Naive thymus-derived CD4-positive, alpha-beta T cell (primary cell): ENCODE results near the gene RPL15. TPM values are rescaled to one million over a fixed set of nuclear protein-coding genes. Genes with fewer than 3 reads are reported as not detected.

Source experiments
- ATAC-seq: fragments of 150-1000 bp; cut with Tn5 transposase; 2 replicates; pipeline ENCODE4 v1.10.0; 2021; ENCODE audit warnings: mild to moderate bottlenecking, moderate library complexity
- CTCF ChIA-PET: fragments of 350-600 bp; sonication (Branson Sonifier 250); formaldehyde crosslinking; loops from one replicate; lab custom pipeline; 2021; ENCODE audit warnings: antibody characterized with exemption; lab: Charles Lee
- POLR2A ChIA-PET: fragments of 350-600 bp; sonication (Branson Sonifier 250); formaldehyde crosslinking; loops from one replicate; lab custom pipeline; 2021; ENCODE audit warnings: antibody characterized with exemption, inconsistent platforms; lab: Charles Lee
- DNase-seq, 9 donors: peaks; one replicate each; pipeline versions ENCODE4 v3.0.0 to v3.0.0-alpha.2; 2020 to 2022; ENCODE audit warnings: mixed read lengths in 1 of 9
- H3K27ac ChIP-seq: one replicate; pipeline ENCODE4 v1.7.0; 2013; ENCODE audit warnings: mild to moderate bottlenecking, low read depth, low read length, moderate library complexity
- H3K27me3 ChIP-seq, 2 donors: one replicate each; pipeline ENCODE4 v1.7.0; 2013; ENCODE audit warnings: low read length in 2 of 2, mild to moderate bottlenecking in 2 of 2, moderate library complexity in 2 of 2; ENCODE audit not compliant: control insufficient read depth in 2 of 2, insufficient read depth in 2 of 2
- H3K36me3 ChIP-seq, 3 experiments: 1 replicate in 2 of 3; 2 replicates in 1 of 3; pipeline ENCODE4 v1.7.0; 2013; ENCODE audit warnings: low read length in 3 of 3, mild to moderate bottlenecking in 3 of 3, moderate library complexity in 1 of 3; ENCODE audit not compliant: insufficient read depth in 3 of 3, control insufficient read depth in 2 of 3
- H3K4me1 ChIP-seq, 2 donors: one replicate each; pipeline ENCODE4 v1.7.0; 2013; ENCODE audit warnings: low read length in 2 of 2, mild to moderate bottlenecking in 2 of 2, moderate library complexity in 1 of 2; ENCODE audit not compliant: control insufficient read depth in 2 of 2, insufficient read depth in 2 of 2
- H3K4me3 ChIP-seq: 2 replicates; pipeline ENCODE4 v1.7.0; 2013; ENCODE audit warnings: mild to moderate bottlenecking, low read length
- H3K9me3 ChIP-seq, 3 experiments: 1 replicate in 2 of 3; 2 replicates in 1 of 3; pipeline ENCODE4 v1.7.0; 2013; ENCODE audit warnings: low read length in 3 of 3; ENCODE audit not compliant: control insufficient read depth in 2 of 3
- H3K27ac Mint-ChIP-seq, 9 donors: one replicate each; pipeline ENCODE4 v1.8.0; 2020 to 2022; ENCODE audit warnings: mixed read lengths in 9 of 9, mild to moderate bottlenecking in 8 of 9, moderate library complexity in 5 of 9, inconsistent platforms in 2 of 9
- H3K27me3 Mint-ChIP-seq, 5 donors: one replicate each; pipeline ENCODE4 v1.8.0; 2021 to 2022; ENCODE audit warnings: mixed read lengths in 5 of 5, mild to moderate bottlenecking in 1 of 5
- H3K36me3 Mint-ChIP-seq, 5 donors: one replicate each; pipeline ENCODE4 v1.8.0; 2020 to 2022; ENCODE audit warnings: mixed read lengths in 5 of 5, mild to moderate bottlenecking in 3 of 5, inconsistent platforms in 1 of 5
- H3K4me1 Mint-ChIP-seq, 7 donors: one replicate each; pipeline ENCODE4 v1.8.0; 2020 to 2022; ENCODE audit warnings: mixed read lengths in 7 of 7, mild to moderate bottlenecking in 3 of 7, inconsistent platforms in 1 of 7
- H3K4me3 Mint-ChIP-seq, 10 donors: one replicate each; pipeline ENCODE4 v1.8.0; 2020 to 2022; ENCODE audit warnings: mild to moderate bottlenecking in 10 of 10, mixed read lengths in 10 of 10, moderate library complexity in 6 of 10, inconsistent platforms in 2 of 10
- H3K9me3 Mint-ChIP-seq, 11 donors: one replicate each; pipeline ENCODE4 v1.8.0; 2020 to 2022; ENCODE audit warnings: mixed read lengths in 11 of 11, mild to moderate bottlenecking in 4 of 11, inconsistent platforms in 1 of 11, moderate library complexity in 1 of 11
- intact Hi-C, 2 donors: fragments of 100-400 bp; cut with micrococcal nuclease; formaldehyde crosslinking; loops; one replicate each; pipeline ENCODE4 v1.15.1; 2023
- polyA plus RNA-seq, 2 donors: library from polyadenylated mRNA; unstranded; fragments of 300-500 nt; fragmentation: Illumina TruSeq; gene quantifications; one replicate each; pipeline ENCODE4 v1.2.3, GENCODE V29; 2021
- total RNA-seq, 6 experiments: library from RNA in 5 of 6; stranded (reverse) in 5 of 6; gene quantifications; 1 replicate in 5 of 6; 2 replicates in 1 of 6; pipeline ENCODE4 v1.2.3 and lab custom pipeline; 2021 to 2026

Gene RPL15
- total and polyA plus RNA-seq, 7 experiments from 2014 or later = 1,489 to 6,097 (median 2,232) TPM

DNA sequence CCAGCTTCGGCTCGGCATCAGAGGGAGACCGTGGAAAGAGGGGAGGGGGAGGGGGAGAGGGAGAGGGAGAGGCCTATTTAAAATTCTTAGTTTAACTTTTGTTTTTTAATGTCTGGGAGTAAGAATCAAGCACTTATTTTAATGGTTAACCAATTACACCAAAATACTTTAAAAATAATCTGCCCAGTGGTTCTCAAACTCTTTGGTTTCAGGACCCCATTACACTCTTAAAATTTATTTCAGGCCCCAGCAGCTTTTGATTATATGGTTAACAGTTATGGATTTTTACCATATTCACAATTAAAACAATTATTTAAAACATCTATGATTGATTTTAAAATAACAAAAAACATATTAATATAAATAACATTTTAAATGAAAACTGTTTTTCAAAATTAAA lies 44.6 kb upstream of the RPL15 start:
- Histone ChIP-seq H3K27me3 (no peaks in the 10 kb centered on the region), H3K36me3 (no peaks in the 10 kb centered on the region), H3K27ac (no peak overlapping the region), H3K4me1 (no peaks in the 10 kb centered on the region), H3K9me3 (no peaks in the 10 kb centered on the region), H3K4me3 (no peak overlapping the region)
- Mint-ChIP-seq H3K36me3 (no peaks in the 10 kb centered on the region), H3K9me3 (no peaks in the 10 kb centered on the region), H3K4me3 (no peak overlapping the region), H3K27ac (no peak overlapping the region), H3K27me3 (no peaks in the 10 kb centered on the region), H3K4me1 (peaks cover 0 to 56% (median 48%) of the 10 kb centered on the region in 7 donors)
- ATAC-seq = no peak
- ChIA-PET CTCF (no interaction called here), POLR2A (no interaction called here)
- intact Hi-C loops = no loop called here
- no peak for DNase-seq

GRCh38 chr3:23873941-23874340 lies 43.0 kb upstream of the RPL15 start:
- intact Hi-C loops = loop anchor here in 1 of 2 donors (1.0 kb wide), 1 partner anchor 11 kb away; no protein-coding TSS in a partner anchor
- Mint-ChIP-seq H3K27ac (peak overlapping the region in 2 of 9 donors; percentile 8 to 12), H3K36me3 (no peaks in the 10 kb centered on the region), H3K9me3 (no peaks in the 10 kb centered on the region), H3K4me1 (peaks cover 0 to 55% (median 51%) of the 10 kb centered on the region in 7 donors), H3K27me3 (no peaks in the 10 kb centered on the region), H3K4me3 (no peak overlapping the region)
- Histone ChIP-seq H3K9me3 (no peaks in the 10 kb centered on the region), H3K4me1 (no peaks in the 10 kb centered on the region), H3K36me3 (no peaks in the 10 kb centered on the region), H3K4me3 (no peak overlapping the region), H3K27me3 (no peaks in the 10 kb centered on the region), H3K27ac (no peak overlapping the region)
- DNase-seq = no peak
- ChIA-PET CTCF (no interaction called here), POLR2A (no interaction called here)
- ATAC-seq = no peak

- Histone ChIP-seq H3K27me3 (no peaks in the 10 kb centered on the region), H3K4me1 (no peaks in the 10 kb centered on the region), H3K4me3 (no peak overlapping the region), H3K36me3 (no peaks in the 10 kb centered on the region), H3K27ac (no peak overlapping the region), H3K9me3 (no peaks in the 10 kb centered on the region)
- CTCF ChIA-PET = interaction anchor here (1.2 kb wide), 1 partner anchor 14 kb away, joined by 3 read pairs; no protein-coding TSS in a partner anchor
- H3K27me3 Mint-ChIP-seq = no peaks in the 10 kb centered on the region
- peaks cover 0 to 57% (median 54%) of the 10 kb centered on the region in 7 donors for H3K4me1 Mint-ChIP-seq
- POLR2A ChIA-PET = no interaction called here
- DNase-seq (no peak), ATAC-seq (no peak)
- no peaks in the 10 kb centered on the region for H3K9me3 Mint-ChIP-seq
- H3K4me3 Mint-ChIP-seq = no peak overlapping the region
- H3K36me3 Mint-ChIP-seq = no peaks in the 10 kb centered on the region
- intact Hi-C loops = loop anchor here in 1 of 2 donors (1.0 kb wide), 1 partner anchor 11 kb away; no protein-coding TSS in a partner anchor
- peak overlapping the region in 2 of 9 donors; percentile 8 to 12 for H3K27ac Mint-ChIP-seq
Observed at GRCh38 chr3:23874359-23875112, 42.4 kb upstream of the RPL15 start.

GRCh38 chr3:23875113-23875725 lies 41.7 kb upstream of the RPL15 start:
- no peaks in the 10 kb centered on the region for H3K9me3 Mint-ChIP-seq
- no peak overlapping the region for H3K4me3 Mint-ChIP-seq
- peaks cover 0 to 60% (median 53%) of the 10 kb centered on the region in 7 donors for H3K4me1 Mint-ChIP-seq
- Histone ChIP-seq H3K27ac (no peak overlapping the region), H3K36me3 (no peaks in the 10 kb centered on the region), H3K4me1 (no peaks in the 10 kb centered on the region), H3K9me3 (no peaks in the 10 kb centered on the region), H3K27me3 (no peaks in the 10 kb centered on the region), H3K4me3 (no peak overlapping the region)
- intact Hi-C loops = no loop called here
- no peak overlapping the region for H3K27ac Mint-ChIP-seq
- ChIA-PET POLR2A (no interaction called here), CTCF (interaction anchor here (1.2 kb wide), 1 partner anchor 13 kb away, joined by 3 read pairs; no protein-coding TSS in a partner anchor)
- DNase-seq = no peak
- H3K36me3 Mint-ChIP-seq = no peaks in the 10 kb centered on the region
- H3K27me3 Mint-ChIP-seq = no peaks in the 10 kb centered on the region
- ATAC-seq = no peak

GRCh38 chr3:23876923-23877322 lies 40.0 kb upstream of the RPL15 start:
- ATAC-seq (no peak), DNase-seq (no peak)
- Histone ChIP-seq H3K9me3 (no peaks in the 10 kb centered on the region), H3K4me3 (no peak overlapping the region), H3K4me1 (no peaks in the 10 kb centered on the region), H3K27me3 (no peaks in the 10 kb centered on the region), H3K27ac (no peak overlapping the region), H3K36me3 (no peaks in the 10 kb centered on the region)
- POLR2A ChIA-PET = no interaction called here
- peak overlapping the region in 4 of 9 donors; percentile 25 to 62 (median 40) for H3K27ac Mint-ChIP-seq
- no peak overlapping the region for H3K4me3 Mint-ChIP-seq
- intact Hi-C loops = no loop called here
- H3K27me3 Mint-ChIP-seq = no peaks in the 10 kb centered on the region
- H3K4me1 Mint-ChIP-seq = peaks cover 3 to 78% (median 69%) of the 10 kb centered on the region in 7 donors
- H3K36me3 Mint-ChIP-seq = peaks cover 0 to 7% (median 5%) of the 10 kb centered on the region in 5 donors
- no peaks in the 10 kb centered on the region for H3K9me3 Mint-ChIP-seq
- CTCF ChIA-PET = interaction anchor here (1.0 kb wide), 1 partner anchor 9 kb away, joined by 3 read pairs; no protein-coding TSS in a partner anchor

DNA sequence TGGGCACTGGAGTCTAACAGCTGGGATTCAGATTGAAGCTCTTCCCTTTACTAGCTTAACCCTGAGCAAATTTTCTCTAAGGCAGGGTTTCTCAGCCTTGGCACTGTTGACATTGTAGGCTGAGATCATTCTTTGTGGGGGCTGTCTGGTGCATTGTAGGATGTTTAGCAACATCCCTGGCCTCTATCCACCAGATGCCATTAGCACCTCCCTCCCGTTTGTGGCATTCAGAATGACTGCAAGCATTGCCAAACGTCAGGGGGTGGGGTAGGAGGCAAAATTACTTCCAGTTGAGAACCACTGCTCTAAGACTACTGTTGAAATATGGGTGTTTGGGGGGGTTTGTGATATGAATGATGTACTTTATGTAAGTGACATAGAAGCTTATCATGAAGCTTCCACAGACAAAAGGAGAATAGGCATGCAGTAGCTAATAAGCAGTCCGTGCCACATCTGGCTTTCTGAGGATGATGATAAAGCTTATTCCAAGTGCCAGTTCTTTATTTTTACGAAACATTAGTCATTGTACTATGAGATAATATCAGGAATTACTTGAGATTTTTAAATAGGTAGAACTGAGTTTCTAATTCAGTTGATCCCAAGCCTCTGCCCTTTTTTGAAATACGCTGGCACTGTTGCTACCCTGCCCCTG lies 39.5 kb upstream of the RPL15 start:
- Histone ChIP-seq H3K4me3 (no peak overlapping the region), H3K36me3 (no peaks in the 10 kb centered on the region), H3K4me1 (no peaks in the 10 kb centered on the region), H3K27me3 (no peaks in the 10 kb centered on the region), H3K27ac (no peak overlapping the region), H3K9me3 (no peaks in the 10 kb centered on the region)
- CTCF ChIA-PET = interaction anchor here (1.0 to 1.1 kb wide), 2 partner anchors 9 to 11 kb away, joined by 3 to 4 read pairs; no protein-coding TSS in a partner anchor
- POLR2A ChIA-PET = no interaction called here
- Mint-ChIP-seq H3K9me3 (no peaks in the 10 kb centered on the region), H3K4me1 (peaks cover 3 to 78% (median 70%) of the 10 kb centered on the region in 7 donors), H3K27ac (peak overlapping the region in 3 of 9 donors; percentile 25 to 62 (median 36)), H3K36me3 (peaks cover 0 to 8% (median 5%) of the 10 kb centered on the region in 5 donors), H3K27me3 (no peaks in the 10 kb centered on the region), H3K4me3 (no peak overlapping the region)
- intact Hi-C loops = no loop called here
- no peak for DNase-seq
- no peak for ATAC-seq
